Gastroesophageal sphincter (tissue), 4 donors: Measurements from ENCODE around the gene ZNF778. TPM values are rescaled to one million over a fixed set of nuclear protein-coding genes. Genes with fewer than 3 reads are reported as not detected.
A peak's percentile ranks its signal among the peaks of the same experiment; 100 is the strongest.

Experiments
- ATAC-seq: fragments of 150-250 bp; one replicate; pipeline ENCODE4 v1.9.1; 2016; ENCODE audit warnings: mild to moderate bottlenecking, moderate library complexity
- H3K27ac ChIP-seq, 4 donors: fragments of 200-600 bp; sonication (generic) in 3 of 4; 1 replicate in 3 of 4; 2 replicates in 1 of 4; pipeline ENCODE4 v1.5.1; 2016 to 2019
- H3K27me3 ChIP-seq: fragments of 200-600 bp; sonication (generic); one replicate; pipeline ENCODE4 v1.5.1; 2019
- H3K36me3 ChIP-seq, 2 donors: fragments of 200-600 bp; sonication (generic); one replicate each; pipeline ENCODE4 v1.5.1; 2019; ENCODE audit warnings: control low read depth in 1 of 2
- H3K4me1 ChIP-seq, 3 donors: fragments of 200-600 bp; sonication (generic); 1 replicate in 2 of 3; 2 replicates in 1 of 3; pipeline ENCODE4 v1.5.1; 2016 to 2019; ENCODE audit warnings: control low read depth in 2 of 3
- H3K4me3 ChIP-seq, 2 donors: fragments of 200-600 bp; sonication (generic); one replicate each; pipeline ENCODE4 v1.5.1; 2019; ENCODE audit warnings: mild to moderate bottlenecking in 1 of 2, moderate library complexity in 1 of 2
- H3K9me3 ChIP-seq, 3 donors: fragments of 200-600 bp; sonication (generic); one replicate each; pipeline ENCODE4 v1.5.1; 2017 to 2019; ENCODE audit warnings: control low read depth in 2 of 3
- EP300 ChIP-seq: sonication (generic); formaldehyde crosslinking; IDR thresholded peaks from one replicate; pipeline ENCODE4 v1.6.1; 2017; ENCODE audit warnings: antibody characterized with exemption, mild to moderate bottlenecking
- POLR2A ChIP-seq, 2 donors: fragments of 450-650 bp; IDR thresholded peaks; one replicate each; pipeline ENCODE4 v1.6.1; 2017; ENCODE audit warnings: antibody characterized with exemption in 2 of 2, mild to moderate bottlenecking in 2 of 2, moderate library complexity in 1 of 2
- POLR2AphosphoS5 ChIP-seq: sonication (generic); formaldehyde crosslinking; IDR thresholded peaks from one replicate; pipeline ENCODE4 v1.6.1; 2017; ENCODE audit warnings: antibody characterized with exemption
- WGBS, 2 donors: methylation state at CpG; one replicate each; pipeline ENCODE4 v1.1.5; 2018; ENCODE audit warnings: low coverage in 1 of 2; 5-methylcytosine and 5-hydroxymethylcytosine counted together
- total RNA-seq, 4 donors: library from RNA; depleted of rRNA; stranded (reverse); fragments of >200 nt; gene quantifications; one replicate each; pipeline ENCODE4 v1.1.0, GENCODE V29; 2016
- TF ChIP-seq, protein P1 (sequence below), 4 experiments: fragments of 200-600 bp in 2 of 4; fragments of 450-650 bp in 2 of 4; sonication (generic) in 1 of 4; IDR thresholded peaks; one replicate each; pipeline ENCODE4 v1.5.1; 2017 to 2019; ENCODE audit warnings: antibody characterized with exemption in 4 of 4, mild to moderate bottlenecking in 2 of 4, moderate library complexity in 2 of 4

The ZNF778 gene
- total RNA-seq, 4 donors from 2014 or later, result 11.1 to 28.0 (median 12.4) TPM

DNA sequence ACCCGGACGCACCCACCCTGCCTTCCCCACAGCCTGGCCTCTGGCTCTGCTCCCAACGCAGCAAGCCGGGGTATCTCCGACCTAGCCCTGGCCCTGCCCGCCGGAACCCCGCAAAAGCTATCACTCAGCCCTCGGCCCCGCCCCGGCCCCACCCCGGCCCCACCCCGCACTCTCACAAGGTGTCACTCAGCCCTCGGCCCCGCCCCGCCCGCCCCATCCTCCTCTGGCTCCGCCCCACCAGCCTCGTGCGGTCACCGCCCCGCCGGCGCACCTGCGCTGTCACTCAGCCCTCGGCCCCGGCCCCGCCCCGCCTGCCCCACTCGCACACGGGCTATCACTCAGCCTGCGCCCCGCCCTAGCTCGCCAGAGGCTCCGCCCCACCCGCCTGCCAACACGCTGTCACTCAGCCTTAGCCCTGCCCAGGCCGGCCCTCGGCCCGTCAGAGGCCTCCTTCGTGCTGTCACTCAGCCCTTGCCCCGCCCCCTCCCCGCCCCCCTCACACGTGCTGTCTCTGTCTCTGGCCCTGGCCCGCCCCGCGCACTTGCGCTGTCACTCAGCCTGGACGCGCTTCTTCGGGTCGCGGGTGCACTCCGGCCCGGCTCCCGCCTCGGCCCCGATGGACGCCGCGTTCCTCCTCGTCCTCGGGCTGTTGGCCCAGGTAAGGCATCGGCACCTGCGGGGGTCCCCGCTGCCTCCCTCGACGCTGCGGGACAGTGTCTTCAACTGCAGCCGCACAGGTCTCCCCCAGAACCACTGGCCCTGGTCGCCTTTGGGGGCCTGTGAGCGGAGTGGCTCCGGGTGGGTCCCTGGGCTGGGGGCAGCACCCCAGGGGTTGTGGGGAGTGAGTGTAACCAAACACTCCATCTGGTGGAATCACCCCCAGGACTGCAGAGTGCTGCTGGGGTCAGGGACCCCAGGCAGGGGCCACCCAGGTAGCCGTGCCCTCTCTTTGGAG is 46.0 kb upstream of the ZNF778 start, which contains the start of gene CDH15:
CDH15 (plus strand) TSS at position 533 of the 955 bp plus-strand sequence; CDS start at position 617, 84 bp downstream.
- Histone ChIP-seq H3K27me3 (peaks cover 90% of the 10 kb centered on the region), H3K4me1 (peaks cover 0 to 34% (median 21%) of the 10 kb centered on the region in 3 donors), H3K4me3 (peak within 1 kb of the TSS in 1 of 2 donors; percentile 43), H3K9me3 (no peaks in the 10 kb centered on the region), H3K27ac (no peak within 1 kb of the TSS), H3K36me3 (no peaks in the 10 kb centered on the region)
- ATAC-seq, result peak; percentile 89
- WGBS, 2 donors, result no CpG with 5 or more reads among the region's 74 CpGs
- TF ChIP-seq POLR2A (IDR thresholded peaks at IDR 0.05) (no peak), POLR2AphosphoS5 (no peak), EP300 (no peak)
- TF ChIP-seq, protein P1, sequence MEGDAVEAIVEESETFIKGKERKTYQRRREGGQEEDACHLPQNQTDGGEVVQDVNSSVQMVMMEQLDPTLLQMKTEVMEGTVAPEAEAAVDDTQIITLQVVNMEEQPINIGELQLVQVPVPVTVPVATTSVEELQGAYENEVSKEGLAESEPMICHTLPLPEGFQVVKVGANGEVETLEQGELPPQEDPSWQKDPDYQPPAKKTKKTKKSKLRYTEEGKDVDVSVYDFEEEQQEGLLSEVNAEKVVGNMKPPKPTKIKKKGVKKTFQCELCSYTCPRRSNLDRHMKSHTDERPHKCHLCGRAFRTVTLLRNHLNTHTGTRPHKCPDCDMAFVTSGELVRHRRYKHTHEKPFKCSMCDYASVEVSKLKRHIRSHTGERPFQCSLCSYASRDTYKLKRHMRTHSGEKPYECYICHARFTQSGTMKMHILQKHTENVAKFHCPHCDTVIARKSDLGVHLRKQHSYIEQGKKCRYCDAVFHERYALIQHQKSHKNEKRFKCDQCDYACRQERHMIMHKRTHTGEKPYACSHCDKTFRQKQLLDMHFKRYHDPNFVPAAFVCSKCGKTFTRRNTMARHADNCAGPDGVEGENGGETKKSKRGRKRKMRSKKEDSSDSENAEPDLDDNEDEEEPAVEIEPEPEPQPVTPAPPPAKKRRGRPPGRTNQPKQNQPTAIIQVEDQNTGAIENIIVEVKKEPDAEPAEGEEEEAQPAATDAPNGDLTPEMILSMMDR (IDR thresholded peaks at IDR 0.05), result no peak

DNA sequence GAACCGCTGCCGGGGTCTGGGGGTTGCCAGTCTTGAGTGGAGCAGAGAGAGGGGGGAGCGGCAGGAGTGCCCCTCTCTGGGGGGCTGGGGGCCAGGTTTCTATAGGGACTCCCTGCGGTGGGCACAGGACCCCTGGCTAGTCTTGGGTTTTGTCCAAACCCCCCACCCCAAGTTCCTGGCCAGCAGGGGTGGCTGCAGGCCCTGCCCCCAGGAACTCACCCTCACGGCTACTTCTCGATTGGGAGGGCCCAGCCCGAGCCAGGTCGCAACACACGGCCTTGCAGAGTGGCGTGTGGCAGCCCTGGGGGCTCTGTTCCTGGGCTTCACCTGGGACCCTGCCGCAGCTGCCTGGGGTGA is 45.4 kb upstream of the ZNF778 start:
- H3K27me3 ChIP-seq, result peaks cover 90% of the 10 kb centered on the region
- no peak for TF ChIP-seq EP300
- TF ChIP-seq POLR2AphosphoS5, result no peak
- TF ChIP-seq, protein P1 (IDR thresholded peaks at IDR 0.05), result no peak
- TF ChIP-seq POLR2A (IDR thresholded peaks at IDR 0.05), result no peak
- no CpG with 5 or more reads among the region's 11 CpGs for WGBS, 2 donors
- peaks cover 0 to 31% (median 20%) of the 10 kb centered on the region in 3 donors for H3K4me1 ChIP-seq
- no peaks in the 10 kb centered on the region for H3K36me3 ChIP-seq
- H3K9me3 ChIP-seq, result no peaks in the 10 kb centered on the region
- no peak for ATAC-seq
- no peak overlapping the region for H3K4me3 ChIP-seq
- no peak overlapping the region for H3K27ac ChIP-seq

DNA sequence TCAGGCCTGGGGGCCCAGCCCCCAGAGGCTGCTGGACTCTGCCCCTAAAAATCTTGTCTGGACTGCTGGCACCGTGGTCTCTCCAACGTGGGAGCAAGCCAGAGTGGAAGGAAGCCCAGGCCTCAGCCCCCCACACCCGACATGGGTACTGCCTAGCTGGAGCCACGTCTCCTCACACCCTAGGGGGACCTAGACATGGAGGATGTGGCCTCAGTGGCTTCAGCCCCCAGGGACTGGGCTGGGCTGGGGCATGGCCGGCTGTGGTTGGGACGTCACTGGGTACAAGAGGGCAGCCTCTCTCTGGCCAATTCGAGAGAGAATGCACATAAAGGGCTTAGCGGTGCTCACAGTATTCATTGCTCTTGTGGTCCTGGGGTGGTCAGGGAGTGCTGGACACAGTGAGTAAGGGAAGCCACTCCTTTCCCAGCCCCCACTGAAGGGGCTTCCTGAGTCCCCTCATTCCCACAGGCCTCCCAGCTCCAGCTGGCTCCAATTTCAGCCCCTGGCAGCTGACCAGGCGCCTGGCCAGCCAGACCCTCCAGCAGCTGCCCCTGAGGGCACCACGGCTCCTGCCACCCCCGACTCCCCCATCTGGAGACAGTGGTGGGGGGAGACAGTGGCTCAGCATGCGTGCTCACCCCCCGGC is 44.9 kb upstream of the ZNF778 start:
- 53% methylated on average over 2 of the region's 13 CpGs; no CpG with 5 or more reads in 1 of the 2 donors for WGBS, 2 donors
- TF ChIP-seq EP300 (no peak), POLR2AphosphoS5 (no peak), POLR2A (IDR thresholded peaks at IDR 0.05) (no peak)
- TF ChIP-seq, protein P1 (IDR thresholded peaks at IDR 0.05), result no peak

DNA sequence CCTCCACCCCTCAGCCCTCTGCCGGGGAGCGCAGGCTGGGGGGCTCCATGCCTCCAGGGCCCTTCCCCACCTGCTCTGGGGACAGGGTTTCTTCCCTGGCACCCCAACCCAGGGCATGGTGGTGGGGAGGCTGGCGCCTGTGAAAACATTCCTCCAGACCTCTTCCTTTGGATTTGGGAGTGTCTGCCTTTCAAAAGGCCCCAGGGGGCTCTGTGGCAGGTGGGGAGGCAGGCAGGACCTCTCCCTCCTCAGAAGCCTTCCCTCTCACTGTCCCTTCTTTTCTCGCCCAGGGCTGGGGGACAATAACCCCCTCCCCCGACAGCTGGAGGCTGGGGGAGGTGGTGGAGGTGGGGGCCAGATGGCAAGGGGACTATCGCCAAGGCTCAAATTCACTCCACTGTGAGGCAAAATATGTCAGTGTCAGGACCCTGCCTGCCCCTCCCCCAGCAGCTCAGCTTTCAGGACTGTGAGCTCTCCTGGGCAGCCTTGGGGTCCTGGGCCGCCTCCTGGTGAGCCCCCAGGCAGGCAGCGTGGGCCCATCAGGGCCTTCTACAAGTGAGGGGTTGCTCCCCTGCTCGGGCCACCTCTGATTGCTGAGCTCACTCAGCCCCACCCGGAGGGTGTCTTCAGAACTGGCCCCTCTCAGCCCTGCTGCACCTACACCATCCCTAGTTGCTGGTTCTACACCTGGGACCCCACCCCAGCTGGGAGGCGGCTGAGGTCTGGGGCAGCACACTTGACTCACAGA is 44.2 kb upstream of the ZNF778 start:
- peaks cover 90% of the 10 kb centered on the region for H3K27me3 ChIP-seq
- H3K27ac ChIP-seq, result no peak overlapping the region
- no peak overlapping the region for H3K4me3 ChIP-seq
- no peak for ATAC-seq
- peaks cover 0 to 25% (median 15%) of the 10 kb centered on the region in 3 donors for H3K4me1 ChIP-seq
- 57% methylated on average over 3 of the region's 11 CpGs; no CpG with 5 or more reads in 1 of the 2 donors for WGBS, 2 donors
- TF ChIP-seq POLR2AphosphoS5, result no peak
- no peaks in the 10 kb centered on the region for H3K36me3 ChIP-seq
- H3K9me3 ChIP-seq, result no peaks in the 10 kb centered on the region

More for the DNA sequence above, 44.9 kb upstream of the ZNF778 start:
- no peak for ATAC-seq
- H3K9me3 ChIP-seq, result no peaks in the 10 kb centered on the region
- no peak overlapping the region for H3K27ac ChIP-seq
- peaks cover 0 to 26% (median 15%) of the 10 kb centered on the region in 3 donors for H3K4me1 ChIP-seq
- peaks cover 90% of the 10 kb centered on the region for H3K27me3 ChIP-seq
- no peaks in the 10 kb centered on the region for H3K36me3 ChIP-seq
- H3K4me3 ChIP-seq, result no peak overlapping the region
